GM19238 (cell line): ENCODE measurements around the gene MRPS7.
"Not testable (repeated sequence)": the region's sequence is repeated elsewhere in the genome, so short reads cannot be mapped to it uniquely, and the experiment has no call there.

Experiments used
- DNase-seq: peaks from one replicate; pipeline ENCODE4 v3.0.0; 2011; ENCODE audit warnings: low spot score; ENCODE audit not compliant: insufficient read length

MRPS7 gene

DNA sequence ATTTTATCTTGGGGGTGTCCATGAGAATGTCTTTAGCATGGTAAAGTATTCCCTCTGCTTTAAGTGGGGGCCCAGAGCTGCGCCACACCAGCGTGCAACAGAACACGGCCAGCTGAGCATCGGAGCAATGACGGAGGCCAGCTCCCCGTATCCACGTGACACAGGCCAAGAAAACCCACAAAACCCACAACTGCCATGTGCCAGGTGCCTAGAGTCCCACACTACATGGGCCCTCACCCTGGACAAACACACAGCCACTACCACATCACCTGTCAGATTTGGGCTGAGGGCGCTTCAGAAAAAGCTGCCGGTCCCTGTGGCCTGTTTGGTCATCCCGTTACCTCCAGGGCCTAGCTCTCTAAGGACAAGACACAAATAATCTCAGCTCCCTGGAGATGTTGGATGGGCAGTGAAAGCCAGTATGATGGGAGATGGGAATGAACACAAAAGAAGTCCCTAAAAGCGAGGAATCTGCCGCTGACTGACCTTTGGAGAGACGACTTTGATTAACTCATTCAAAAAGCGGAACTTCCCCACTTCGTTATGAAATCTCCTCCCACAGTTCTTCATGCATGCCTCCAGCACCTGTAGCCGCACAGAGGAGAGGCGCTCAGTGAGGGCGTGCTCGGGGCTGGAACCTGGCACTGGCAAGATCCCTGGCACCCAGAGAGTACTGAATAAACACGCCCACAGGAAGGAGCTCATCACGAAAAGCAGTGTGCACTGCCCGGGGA is 17.4 kb upstream of the MRPS7 start:
- DNase-seq = no peak

DNA sequence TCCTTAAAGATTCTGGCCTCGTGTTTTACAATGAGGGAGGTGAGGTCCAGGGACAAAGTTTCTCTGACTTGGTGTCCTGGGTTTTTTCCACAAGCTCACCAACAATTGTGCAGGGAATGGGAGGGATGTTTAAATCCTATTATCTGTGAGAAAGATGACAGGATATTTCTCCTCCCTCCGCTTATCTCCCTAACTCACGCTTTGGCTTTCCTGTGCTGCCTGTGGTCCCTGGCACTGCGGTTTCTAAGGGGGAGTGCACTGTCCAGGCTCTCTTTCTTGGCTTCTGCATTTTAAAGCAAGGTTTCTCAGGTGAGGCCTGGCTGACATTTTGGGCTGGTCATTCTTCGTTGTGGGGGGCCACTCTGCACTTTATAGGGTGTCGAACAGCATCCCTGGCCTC is 16.7 kb upstream of the MRPS7 start:
- DNase-seq = no peak

DNA sequence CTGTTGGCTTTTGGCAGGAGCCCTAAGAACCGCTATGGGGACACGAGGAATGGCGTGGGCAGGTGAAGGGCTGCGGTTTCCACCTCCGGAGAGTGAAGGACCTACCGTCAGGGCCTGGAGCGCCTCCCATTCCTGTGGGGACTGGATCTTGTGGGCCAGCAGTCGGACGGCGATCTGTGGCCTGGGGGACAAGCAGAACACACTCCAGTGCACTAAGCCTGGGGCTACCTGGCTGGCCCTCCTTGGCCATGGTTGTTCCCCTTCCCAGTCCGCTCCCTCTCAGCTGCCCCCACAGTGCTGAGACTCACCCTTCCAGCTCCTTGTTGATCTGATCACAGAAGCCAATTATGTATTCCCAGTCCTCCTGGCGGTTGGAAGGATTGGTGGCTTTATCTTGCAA is 15.3 kb upstream of the MRPS7 start:
- DNase-seq = no peak

DNA sequence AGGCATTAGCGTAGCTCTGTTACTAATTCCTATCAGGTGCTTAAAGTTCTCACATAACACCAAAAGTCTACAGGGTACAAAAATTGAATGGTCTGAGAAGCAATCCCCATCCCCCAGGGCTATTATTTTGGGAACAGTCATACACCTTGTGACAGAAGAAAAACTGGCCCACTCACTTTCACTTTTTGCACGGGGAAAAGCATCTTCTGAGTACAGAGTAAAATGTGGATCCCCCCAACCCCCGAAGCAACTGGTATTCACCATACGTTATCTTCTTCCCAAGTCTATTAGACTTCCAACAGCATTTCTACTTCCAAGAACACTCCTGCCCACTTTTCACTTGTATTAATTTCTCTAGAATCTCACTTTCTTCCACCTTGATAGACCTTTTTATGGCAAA is 12.1 kb upstream of the MRPS7 start:
- no peak for DNase-seq

DNA sequence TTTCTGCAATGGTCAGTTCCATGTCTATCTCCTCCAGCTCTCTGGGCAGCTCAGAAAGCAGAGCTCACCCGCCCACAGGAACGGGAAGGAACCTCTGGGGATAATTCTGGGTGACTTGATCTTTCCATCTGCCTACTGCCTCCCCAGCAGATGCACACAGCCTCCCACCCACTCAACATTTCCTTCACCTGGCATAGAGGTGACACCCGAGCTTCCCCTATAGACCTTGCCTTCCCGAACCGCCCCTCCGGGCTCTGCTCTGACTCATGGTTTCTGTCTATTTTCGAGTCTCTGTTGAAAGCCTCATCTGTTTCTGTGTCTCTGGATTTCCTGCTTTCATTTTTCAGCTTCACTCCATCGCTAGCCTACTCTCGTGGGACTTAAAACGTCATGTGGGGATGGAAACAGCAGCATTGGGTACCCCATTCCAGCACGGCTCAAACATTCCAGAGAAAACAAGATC is 11.6 kb upstream of the MRPS7 start:
- peak; percentile 80 for DNase-seq

DNA sequence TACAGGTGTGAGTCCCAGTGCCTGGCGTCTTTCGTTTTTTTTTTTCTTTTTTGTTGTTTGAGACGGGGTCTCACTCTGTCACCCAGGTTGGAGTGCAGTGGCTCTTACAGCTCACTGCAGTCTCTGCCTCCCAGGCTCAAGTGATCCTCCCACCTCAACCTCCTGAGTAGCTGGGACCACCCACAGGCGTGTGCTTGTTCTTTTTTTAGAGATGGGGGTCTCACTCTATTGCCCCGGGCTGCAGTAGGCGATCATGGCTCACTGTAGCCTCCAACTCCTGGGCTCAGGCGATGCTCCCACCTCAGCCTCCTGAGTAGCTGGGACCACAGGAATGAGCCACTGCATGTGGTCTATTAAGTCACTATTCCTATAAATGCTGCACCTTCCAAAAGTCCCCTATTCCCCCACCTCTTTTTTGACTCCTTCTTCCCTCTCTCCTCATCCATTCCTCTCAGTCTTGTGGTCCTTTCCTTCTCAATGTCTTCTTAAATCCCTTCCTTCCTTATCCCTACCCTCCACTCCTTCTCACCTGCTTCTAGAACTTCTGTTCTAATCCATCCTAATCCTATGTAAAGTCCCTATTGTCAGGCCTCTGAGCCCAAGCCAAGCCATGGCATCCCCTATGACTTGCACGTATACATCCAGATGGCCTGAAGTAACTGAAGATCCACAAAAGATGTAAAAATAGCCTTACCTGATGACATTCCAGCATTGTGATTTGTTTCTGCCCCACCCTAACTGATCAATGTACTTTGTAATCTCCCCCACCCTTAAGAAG is 9.5 kb upstream of the MRPS7 start:
- no peak for DNase-seq

DNA sequence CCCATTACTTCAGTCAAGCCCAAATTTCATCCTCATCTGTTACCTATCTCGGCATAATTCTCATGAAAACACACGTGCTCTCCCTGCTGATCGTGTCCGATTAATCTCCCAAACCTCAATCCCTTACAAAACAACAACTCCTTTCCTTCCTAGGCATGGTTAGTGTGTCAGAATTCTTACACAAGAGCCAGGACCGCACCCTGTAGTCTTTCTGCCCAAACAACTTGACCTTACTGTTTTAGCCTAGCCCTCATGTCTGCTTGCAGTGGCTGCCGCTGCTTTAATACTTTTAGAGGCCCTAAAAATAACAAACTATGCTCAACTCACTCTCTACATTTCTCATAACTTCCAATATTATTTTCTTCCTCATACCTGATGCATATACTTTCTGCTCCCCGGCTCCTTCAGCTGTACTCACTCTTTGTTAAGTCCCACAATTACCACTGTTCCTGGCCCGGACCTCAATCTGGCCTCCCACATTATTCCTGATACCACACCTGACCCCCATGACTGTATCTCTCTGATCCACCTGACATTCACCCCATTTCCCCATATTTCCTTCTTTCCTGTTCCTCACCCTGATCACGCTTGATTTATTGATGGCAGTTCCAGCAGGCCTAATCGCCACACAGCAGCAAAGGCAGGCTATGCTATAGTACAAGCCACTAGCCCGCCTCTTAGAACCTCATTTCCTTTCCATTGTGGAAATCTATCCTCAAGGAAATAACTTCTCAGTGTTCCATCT is 5.6 kb upstream of the MRPS7 start:
- not testable (repeated sequence) for DNase-seq

DNA sequence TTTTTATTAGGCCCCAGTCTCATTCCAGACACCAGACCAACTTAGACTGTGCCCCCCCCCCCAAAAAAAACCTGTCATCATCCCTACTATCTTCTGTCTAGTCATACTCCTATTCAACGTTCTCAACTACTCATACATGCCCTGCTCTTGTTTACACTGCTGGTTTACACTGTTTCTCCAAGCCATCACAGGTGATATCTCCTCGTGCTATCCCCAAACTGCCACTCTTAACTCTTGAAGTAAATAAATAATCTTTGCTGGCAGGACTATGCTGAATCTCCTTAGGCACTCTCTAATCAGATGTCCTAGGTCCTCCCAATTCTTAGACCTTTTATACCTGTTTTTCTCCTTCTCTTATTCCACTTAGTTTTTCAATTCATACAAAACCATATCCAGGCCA is 4.5 kb upstream of the MRPS7 start:
- DNase-seq = not testable (repeated sequence)

DNA sequence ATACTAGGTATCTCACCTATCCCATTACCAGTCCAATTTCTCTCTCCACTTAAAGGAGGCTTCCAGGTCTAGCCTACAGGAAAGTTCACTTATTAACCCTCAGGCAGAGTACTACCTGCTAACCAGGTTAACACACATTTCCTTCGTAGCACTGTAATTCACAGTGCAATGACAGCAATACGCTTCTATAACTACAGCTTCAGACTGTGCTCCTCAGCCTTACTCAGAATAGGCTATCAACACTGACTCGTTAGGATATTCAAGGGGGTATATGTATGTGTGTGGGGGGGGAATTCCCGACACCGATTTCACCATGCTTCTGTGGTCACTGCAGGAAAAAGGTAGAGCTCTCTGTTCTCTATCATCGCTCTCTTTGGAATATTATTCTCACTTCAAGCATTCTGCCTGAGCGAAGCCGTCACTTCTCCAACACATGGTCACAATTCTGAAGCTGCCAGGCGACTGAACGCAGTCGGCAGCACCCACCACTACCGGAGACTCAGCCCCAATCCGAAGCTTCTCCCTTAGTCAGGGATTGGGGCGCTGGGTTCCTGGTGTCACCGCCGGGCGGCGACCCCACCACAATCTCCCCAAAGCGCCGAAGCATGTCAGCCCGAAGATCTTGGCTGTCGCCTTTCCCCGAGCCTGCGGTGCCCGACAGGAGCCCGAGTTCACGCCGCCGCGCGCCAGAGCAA is 891 bp upstream of the MRPS7 start:
- no peak for DNase-seq

DNA sequence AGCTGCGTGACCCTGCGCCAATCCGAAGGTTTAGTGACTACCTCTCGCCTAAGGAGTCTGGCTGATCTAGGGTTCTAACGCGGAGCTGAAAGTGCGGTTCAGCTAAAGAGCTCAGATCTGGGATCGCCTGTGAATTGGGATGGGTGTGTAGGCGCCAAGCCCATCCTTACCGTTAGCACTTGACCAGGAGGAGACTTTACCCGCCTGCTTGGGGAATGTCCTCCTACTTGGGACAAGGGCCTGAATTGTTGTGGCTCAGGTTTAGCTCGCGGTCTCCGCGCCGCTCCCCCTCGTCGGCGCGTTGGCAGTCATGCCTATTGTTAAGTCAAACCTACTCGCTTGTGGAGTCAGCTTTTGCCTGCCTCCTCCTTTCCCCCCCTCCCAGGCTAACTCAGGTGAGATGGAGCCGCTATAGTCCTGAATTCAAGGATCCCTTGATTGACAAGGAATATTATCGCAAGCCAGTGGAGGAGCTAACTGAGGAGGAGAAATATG is 480 bp downstream of the MRPS7 start:
- DNase-seq = no peak

DNA sequence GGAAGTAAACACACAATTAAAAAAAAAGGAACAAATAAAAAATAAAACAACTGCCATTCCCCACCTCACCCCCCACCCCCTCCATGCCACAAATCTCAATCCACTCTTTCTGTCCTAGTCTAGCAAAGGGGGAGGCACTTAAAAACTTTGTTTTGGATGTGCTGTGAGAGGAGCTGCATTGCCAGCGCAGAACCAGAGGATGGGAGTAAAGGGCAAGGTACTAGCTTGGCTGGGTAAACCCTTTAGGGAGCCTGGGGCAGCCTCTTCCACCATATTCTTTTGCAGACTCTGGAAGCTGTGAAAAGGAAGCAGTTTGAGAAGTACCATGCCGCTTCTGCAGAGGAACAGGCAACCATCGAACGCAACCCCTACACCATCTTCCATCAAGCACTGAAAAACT is 1.4 kb downstream of the MRPS7 start:
- DNase-seq = no peak

DNA sequence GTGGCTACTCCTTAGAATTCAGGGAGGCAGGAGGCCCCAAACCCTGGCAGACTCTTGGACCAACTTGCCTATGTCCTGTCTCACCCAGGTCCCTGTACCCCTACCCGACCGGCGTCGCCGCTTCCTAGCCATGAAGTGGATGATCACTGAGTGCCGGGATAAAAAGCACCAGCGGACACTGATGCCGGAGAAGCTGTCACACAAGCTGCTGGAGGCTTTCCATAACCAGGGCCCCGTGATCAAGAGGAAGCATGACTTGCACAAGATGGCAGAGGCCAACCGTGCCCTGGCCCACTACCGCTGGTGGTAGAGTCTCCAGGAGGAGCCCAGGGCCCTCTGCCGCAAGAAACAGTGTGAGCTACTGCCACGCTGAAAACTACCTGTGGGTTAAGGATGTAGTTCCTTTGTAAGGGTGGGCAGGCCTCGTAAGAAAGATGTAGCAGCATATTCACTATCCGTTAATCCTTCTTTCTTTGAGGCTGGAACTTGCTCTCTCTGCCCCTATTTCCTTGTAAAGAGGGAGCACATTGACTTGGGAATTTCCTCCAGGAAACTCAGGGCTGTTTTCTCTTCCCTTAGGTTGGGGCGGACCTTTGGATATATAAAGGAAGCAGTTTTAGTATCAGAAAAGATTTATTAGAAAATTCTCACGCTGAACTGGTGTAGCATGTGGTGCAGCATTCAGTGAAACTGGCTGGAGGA is 4.1 kb downstream of the MRPS7 start:
- DNase-seq = no peak

DNA sequence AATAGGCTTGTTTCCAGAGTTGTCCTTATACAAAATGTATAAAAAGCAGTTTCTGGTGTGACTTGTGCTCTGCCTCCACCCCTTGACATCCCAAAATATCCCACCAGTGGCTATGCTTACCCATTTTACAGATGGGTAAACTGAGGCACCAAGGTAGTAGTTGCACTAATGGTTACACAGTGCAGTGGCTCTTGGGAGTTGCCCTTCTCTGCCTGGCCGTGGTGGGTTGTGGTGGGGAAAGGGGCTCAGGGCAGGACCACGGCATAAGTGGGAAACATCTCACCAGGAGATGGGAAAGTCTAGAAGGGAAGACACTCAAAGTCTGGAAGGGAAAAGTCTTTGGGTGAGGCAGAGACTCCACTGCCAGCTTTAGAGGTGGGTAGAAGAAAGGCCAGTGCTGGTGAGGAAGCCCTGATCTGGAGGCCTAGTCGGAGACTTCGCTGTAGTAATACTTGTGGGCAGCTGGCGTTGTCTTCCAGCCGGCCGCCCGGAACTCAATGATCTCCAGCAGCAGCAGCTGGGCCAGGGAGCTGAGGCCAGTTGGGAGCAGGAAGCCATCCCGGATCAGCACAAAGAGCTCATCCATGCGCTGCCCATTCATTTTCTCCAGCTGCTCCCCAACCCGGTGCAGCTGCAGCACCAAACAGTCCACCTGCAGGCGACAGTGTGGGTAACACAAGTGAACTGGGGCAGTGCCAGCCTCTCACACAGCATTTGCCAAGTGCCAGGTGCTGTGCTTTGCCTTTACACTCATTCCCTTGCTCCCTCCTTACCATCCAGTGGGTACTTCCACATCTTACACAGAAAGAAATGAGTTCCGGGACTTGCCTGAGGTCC is 4.9 kb downstream of the MRPS7 start:
- no peak for DNase-seq

DNA sequence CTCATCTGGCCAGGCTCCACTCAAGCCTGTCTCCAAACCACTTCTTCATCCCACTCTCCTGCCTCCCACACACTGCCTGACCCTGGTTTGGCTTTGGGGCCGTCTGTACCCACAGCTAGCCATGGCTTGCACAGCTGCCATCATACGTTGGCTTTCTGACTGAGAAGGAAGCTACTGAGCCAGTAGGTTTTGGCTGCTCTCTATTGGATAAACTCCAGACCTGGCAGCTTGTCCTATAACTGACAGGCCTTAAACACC is 5.4 kb downstream of the MRPS7 start:
- DNase-seq = no peak

DNA sequence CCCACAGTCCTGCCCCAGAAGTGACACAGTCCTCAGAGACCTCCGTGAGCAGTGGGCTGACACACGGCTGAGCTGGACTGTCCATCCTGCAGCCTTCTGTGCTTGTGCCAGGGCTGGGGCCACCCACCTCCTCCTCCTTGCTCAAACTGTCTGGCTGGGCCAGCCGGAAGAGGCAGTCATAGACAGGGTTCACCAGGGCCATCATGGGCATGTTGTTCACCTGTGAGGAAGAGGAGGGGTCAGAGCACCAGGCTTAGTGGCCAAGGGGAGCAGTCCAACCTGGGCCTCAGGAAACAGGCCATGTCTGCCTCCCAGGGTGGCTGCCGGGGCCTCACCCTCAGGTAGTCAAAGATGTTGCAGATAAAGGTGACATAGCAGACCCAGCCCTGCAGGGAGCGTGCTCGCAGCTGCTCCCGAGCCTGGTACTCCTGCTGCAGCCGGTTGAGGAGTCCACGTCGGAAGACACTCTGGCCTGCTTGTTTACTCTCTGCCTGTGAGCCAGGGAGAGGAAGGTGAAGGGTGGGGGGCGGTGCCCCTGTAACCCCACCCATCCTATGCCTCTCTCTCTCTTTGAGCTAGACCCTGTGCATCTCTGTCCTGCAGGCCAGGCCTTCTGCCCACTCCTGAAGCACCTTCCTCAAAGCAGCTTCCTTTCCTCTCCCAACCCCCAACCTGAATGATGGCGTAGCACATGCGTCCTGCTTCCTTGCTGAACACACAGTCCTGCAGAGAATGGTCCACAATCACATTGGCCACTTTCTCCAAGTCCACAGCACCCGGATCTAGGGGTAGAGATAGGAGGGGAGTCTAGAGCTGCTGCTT is 5.9 kb downstream of the MRPS7 start:
- no peak for DNase-seq

DNA sequence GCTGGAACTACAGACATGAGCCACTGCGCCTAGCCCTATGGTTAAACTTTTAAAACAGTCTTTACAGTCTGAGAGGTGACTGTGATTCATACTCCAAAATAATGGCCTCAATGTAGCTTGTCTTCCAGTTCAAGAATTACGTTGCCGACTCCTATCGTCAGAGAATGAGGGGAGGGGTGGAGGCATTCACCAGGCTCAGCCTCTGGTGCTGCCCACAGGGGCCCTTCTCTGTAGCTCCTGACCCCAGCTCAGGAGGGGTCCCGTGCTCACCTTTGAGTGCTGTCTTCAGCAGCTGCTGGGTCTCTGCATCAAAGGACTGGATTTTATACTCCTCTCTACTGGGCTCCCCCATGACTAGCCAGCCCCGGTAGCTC is 8.2 kb downstream of the MRPS7 start:
- no peak for DNase-seq

DNA sequence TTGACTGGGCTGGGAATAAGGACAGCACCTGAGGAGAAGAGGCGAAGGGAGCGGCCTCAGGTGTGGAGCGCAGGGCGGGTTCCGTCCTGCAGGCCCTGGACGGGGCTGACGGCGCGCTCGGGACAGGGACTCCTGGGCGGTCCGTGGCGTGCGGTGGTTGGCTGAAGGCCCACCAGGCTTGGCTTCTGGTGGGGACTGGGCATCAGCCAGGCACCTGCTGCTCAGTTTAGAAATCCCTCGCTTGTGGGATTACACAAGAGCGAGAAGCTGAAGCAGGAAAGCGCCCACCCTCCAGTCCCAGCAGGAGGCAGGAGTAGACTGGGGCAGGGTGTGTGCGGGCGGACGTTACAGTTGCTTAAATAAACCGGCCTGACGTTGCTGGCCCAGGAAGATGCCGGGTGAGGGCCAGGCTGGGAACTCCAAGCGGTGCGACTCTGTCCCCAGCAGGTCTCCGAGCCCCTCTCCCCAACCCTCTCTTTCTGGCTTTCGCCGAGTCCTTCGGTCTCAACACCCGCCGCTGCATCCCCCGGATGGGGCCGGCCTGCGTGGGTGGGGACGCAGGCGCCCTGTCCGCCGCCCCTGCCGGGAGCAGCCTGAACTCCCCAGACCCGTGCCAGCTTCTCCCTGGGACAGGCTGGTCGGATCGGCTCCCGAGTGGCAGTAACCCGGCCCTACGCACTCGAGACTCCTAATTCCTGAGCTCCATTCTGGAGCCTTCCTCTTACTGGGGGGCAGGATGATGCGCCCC is 8.7 kb downstream of the MRPS7 start:
- DNase-seq = peak; percentile 71

DNA sequence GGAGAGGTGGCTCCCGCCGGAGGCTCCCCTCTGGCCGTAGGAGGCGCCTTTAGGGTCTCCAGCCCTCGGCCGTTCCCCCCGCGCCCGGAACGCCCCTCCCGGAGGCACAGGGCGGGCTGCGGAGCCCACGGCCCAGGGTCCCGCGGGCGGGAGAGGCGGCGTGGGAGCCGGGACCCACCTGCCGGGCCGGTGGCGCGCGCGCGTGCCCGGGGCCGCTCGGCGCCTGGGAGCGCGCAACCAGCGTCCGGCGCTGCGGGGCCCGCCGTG is 9.2 kb downstream of the MRPS7 start, which contains the start of gene MIF4GD:
Gene MIF4GD, minus strand, starts transcription at position 266 of the 267 bp plus-strand sequence. CDS start 1,036 bp downstream, outside the sequence.
- no peak for DNase-seq
